Stimulated activated naive B cell treated with anti-CD40 and anti-IgM and Interleukin-4, amounts not matched to agents 10 μg/mL and 1 μg/mL and 100 μg/mL, for 72 hours (primary cell): ENCODE results near the gene COMMD4.
A peak's percentile ranks its signal among the peaks of the same experiment; 100 is the strongest.
"Not testable (repeated sequence)": the region's sequence is repeated elsewhere in the genome, so short reads cannot be mapped to it uniquely, and the experiment has no call there.

ENCODE experiments used
- ATAC-seq, 2 donors: fragments of 150-1000 bp; cut with Tn5 transposase; replicated peaks; 2 replicates each; pipeline ENCODE4 v1.10.0; 2021; ENCODE audit warnings: moderate library complexity in 1 of 2
- DNase-seq: peaks from one replicate; pipeline ENCODE4 v3.0.0; 2021
- H3K27ac Mint-ChIP-seq: one replicate; pipeline ENCODE4 v1.8.0; 2022; ENCODE audit warnings: mild to moderate bottlenecking, mixed read lengths
- H3K27me3 Mint-ChIP-seq, 2 donors: one replicate each; pipeline ENCODE4 v1.8.0; 2022; ENCODE audit warnings: mixed read lengths in 2 of 2
- H3K36me3 Mint-ChIP-seq, 2 donors: one replicate each; pipeline ENCODE4 v1.8.0; 2022; ENCODE audit warnings: mixed read lengths in 2 of 2, mild to moderate bottlenecking in 1 of 2
- H3K4me1 Mint-ChIP-seq, 2 donors: one replicate each; pipeline ENCODE4 v1.8.0; 2022; ENCODE audit warnings: mixed read lengths in 2 of 2, mild to moderate bottlenecking in 1 of 2
- H3K4me3 Mint-ChIP-seq, 2 donors: one replicate each; pipeline ENCODE4 v1.8.0; 2022; ENCODE audit warnings: mild to moderate bottlenecking in 2 of 2, mixed read lengths in 2 of 2, moderate library complexity in 1 of 2
- H3K9me3 Mint-ChIP-seq, 2 donors: one replicate each; pipeline ENCODE4 v1.8.0; 2022; ENCODE audit warnings: mixed read lengths in 2 of 2, mild to moderate bottlenecking in 1 of 2

Gene COMMD4

DNA sequence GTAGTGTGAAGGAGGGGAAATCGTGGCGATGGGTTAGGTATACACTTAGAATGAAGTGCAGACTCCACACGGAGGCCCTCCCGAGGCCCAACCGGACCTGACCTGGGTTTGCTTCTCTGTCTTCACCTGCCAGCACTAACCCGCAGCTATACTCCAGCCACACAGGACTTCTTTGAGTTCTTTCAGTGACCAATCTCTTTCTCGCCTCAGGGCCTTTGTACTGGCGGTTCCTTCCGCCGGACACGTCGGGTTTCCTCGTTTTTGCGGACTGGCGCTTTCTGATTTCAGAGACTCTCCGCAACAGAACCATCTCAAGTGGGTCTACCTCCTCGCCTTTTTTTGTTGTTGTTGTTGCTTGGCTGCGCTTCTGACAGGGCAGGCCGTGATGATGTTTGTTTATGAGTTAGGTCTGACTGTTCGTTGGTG is 10.9 kb downstream of the COMMD4 start, which contains the start of gene NEIL1:
Gene NEIL1, plus strand, starts transcription at position 244 of the 426 bp plus-strand sequence. CDS start 1,867 bp downstream, outside the sequence.
- no peak for DNase-seq
- no peaks in the 10 kb centered on the region for H3K27me3 Mint-ChIP-seq
- H3K4me3 Mint-ChIP-seq, result peak within 1 kb of the TSS; percentile 71 to 91
- H3K36me3 Mint-ChIP-seq, result peaks cover 25 to 29% of the 10 kb centered on the region in 2 donors
- H3K4me1 Mint-ChIP-seq, result peaks cover 29 to 43% of the 10 kb centered on the region in 2 donors
- peaks cover 7 to 9% of the 10 kb centered on the region in 2 donors for H3K9me3 Mint-ChIP-seq
- H3K27ac Mint-ChIP-seq, result peak within 1 kb of the TSS; percentile 73
- no peak for ATAC-seq

DNA sequence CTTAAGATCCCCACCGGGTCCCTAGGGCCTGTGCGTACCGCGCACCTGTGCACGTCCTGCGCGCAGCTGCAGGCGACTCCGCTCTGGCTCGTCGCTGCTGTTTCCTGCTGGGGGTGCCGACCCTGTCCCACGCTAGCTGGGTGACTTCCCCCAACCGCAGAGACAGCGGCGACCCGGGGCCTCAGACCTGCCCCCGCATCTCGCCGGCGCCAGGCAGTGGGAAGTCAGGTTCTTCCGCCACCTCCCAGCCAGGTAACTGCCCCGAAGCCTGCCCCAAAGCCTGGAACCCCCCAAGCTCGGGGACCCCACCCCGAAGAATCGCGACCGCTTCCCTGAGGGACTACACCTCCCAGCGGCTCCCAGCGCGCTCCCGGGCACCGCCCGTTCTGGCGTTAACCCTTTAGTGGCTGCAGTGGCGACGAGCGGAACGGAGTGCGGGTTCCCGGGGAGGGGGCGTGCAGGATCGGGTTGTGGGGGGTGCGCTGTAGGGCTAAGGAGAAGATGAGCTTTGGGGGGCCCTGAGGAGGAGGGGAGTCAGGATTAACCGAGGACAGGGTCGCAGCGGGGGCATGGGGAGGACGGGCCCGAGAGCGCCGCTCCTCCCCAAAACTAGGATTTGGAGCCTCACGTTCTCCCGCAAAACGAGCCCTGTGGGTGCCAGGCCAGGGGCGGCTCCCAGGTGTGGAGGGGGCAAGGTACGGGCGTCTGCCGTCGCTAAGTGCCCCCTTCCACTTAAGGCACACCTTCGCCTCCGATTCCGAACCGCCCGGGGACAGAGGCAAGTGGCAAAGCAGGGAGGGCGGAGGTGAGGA is 11.6 kb downstream of the COMMD4 start:
- H3K4me1 Mint-ChIP-seq, result peaks cover 29 to 43% of the 10 kb centered on the region in 2 donors
- H3K4me3 Mint-ChIP-seq, result peak overlapping the region; percentile 71 to 91
- DNase-seq, result peak; percentile 77
- peak; percentile 81 to 83 for ATAC-seq
- H3K27me3 Mint-ChIP-seq, result no peaks in the 10 kb centered on the region
- peak overlapping the region; percentile 73 for H3K27ac Mint-ChIP-seq
- peaks cover 25 to 29% of the 10 kb centered on the region in 2 donors for H3K36me3 Mint-ChIP-seq
- H3K9me3 Mint-ChIP-seq, result peaks cover 7 to 9% of the 10 kb centered on the region in 2 donors

DNA sequence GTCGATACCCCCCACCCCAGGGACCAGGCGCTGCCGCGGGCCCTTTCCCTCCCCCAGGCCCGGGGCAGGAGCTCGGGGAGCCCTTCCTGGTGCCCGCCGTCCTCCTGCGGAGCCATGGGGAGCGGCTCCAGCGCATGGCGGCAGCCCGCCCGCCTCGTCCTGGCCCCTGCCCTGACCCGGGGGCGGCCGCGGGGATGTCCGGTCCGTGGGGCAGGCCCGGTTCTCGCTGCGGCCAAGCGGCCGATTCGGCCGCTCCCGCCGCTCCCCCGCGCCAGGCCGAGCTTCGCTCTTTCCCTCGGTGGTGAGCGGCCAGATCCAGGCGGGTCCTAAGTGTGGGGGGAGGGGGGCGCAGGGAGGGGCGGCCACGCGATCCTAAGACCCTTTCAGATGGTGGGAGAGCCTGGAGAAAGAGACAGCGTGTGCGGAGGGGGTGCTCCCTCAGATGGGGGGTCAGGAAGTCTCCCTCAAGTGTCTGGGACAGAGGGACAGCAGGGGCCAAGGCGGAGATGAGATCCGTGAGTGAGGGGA is 12.2 kb downstream of the COMMD4 start:
- H3K9me3 Mint-ChIP-seq, result peaks cover 7 to 9% of the 10 kb centered on the region in 2 donors
- H3K27me3 Mint-ChIP-seq, result no peaks in the 10 kb centered on the region
- peak overlapping the region; percentile 76 for H3K27ac Mint-ChIP-seq
- H3K4me3 Mint-ChIP-seq, result peak overlapping the region; percentile 74 to 91
- peaks cover 29 to 43% of the 10 kb centered on the region in 2 donors for H3K4me1 Mint-ChIP-seq
- H3K36me3 Mint-ChIP-seq, result peaks cover 25 to 33% of the 10 kb centered on the region in 2 donors
- ATAC-seq (no peak), DNase-seq (no peak)

DNA sequence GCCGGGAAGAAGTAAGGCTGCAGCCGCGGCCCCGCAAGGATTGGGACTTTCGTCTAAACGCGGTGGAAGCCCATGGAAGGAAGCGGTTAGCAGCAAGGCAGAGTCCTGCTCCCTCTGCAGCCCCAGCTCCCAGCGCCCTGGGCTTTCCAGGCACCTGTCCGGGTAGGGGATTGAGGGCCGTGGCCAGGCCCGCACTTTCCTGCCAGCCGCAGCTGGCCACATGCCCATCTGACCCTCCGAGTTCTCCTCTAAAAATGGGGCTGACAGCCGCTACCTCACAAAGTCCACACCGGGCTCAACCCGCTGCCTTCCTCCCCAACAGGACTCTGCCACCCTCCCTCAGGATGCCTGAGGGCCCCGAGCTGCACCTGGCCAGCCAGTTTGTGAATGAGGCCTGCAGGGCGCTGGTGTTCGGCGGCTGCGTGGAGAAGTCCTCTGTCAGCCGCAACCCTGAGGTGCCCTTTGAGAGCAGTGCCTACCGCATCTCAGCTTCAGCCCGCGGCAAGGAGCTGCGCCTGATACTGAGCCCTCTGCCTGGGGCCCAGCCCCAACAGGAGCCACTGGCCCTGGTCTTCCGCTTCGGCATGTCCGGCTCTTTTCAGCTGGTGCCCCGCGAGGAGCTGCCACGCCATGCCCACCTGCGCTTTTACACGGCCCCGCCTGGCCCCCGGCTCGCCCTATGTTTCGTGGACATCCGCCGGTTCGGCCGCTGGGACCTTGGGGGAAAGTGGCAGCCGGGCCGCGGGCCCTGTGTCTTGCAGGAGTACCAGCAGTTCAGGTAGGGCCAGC is 12.9 kb downstream of the COMMD4 start:
- H3K36me3 Mint-ChIP-seq, result peaks cover 26 to 40% of the 10 kb centered on the region in 2 donors
- H3K4me3 Mint-ChIP-seq, result peak overlapping the region; percentile 77 to 91
- H3K9me3 Mint-ChIP-seq, result peaks cover 7 to 9% of the 10 kb centered on the region in 2 donors
- H3K27ac Mint-ChIP-seq, result peak overlapping the region; percentile 76
- H3K4me1 Mint-ChIP-seq, result peaks cover 29 to 43% of the 10 kb centered on the region in 2 donors
- DNase-seq (no peak), ATAC-seq (no peak)
- no peaks in the 10 kb centered on the region for H3K27me3 Mint-ChIP-seq

DNA sequence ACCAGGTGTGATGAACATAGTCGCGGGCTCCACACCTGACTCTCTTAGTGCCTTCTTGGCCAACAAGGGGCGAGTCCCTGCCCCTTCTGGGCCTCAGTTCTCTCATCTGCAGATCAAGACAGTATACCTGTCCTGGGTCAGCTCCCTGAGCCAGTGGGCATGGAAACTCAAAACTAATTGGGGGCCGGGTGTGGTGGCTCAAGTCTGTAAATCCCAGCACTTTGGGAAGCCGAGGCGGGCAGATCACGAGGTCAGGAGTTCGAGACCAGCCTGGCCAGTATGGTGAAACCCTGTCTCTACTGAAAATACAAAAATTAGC is 13.4 kb downstream of the COMMD4 start:
- not testable (repeated sequence) for ATAC-seq, H3K9me3 Mint-ChIP-seq, DNase-seq, H3K27me3 Mint-ChIP-seq
- peak overlapping the region; percentile 94 for H3K27ac Mint-ChIP-seq
- peaks cover 29 to 43% of the 10 kb centered on the region in 2 donors for H3K4me1 Mint-ChIP-seq
- H3K36me3 Mint-ChIP-seq, result peaks cover 26 to 41% of the 10 kb centered on the region in 2 donors
- peak overlapping the region in 1 of 2 donors; percentile 91 for H3K4me3 Mint-ChIP-seq

DNA sequence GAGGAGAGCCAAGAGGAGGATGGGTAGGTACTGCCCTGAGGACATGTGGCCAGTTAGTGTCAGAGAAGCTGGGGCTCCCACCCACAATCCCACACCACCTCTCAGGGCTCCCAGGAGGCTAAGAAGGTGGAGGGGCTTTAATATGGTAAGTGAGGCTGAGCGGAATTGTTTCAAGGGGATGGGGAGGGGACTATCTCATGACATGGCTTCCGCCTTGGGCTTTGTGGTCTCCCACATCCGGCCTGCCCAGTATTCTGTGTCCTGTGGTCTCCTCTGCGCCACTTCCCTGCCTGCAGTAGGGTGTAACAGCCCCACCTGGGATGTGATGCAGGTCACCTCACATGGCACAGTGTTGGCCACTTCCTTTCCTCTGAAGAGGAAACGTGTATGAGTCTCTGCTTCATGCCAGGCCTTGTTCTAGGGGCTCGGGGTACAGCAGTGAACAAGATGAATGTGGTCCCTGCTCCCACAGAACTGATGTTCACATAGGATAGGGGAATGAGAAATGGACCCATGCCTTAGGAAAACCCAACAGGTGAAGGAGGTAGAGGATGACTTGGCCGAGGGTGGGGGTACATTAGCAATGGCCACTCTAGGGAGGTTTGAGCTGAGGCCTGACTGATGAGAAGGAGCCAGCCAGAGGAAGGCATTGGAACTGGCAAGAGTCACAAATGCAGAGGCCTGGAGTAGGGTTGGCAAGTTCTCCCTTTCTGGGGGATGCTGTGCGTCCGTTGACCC is 14.2 kb downstream of the COMMD4 start:
- Mint-ChIP-seq H3K9me3 (peaks cover 7 to 9% of the 10 kb centered on the region in 2 donors), H3K27me3 (no peaks in the 10 kb centered on the region), H3K27ac (peak overlapping the region; percentile 94), H3K36me3 (peaks cover 28 to 47% of the 10 kb centered on the region in 2 donors), H3K4me3 (peak overlapping the region; percentile 2 to 68), H3K4me1 (peaks cover 29 to 43% of the 10 kb centered on the region in 2 donors)
- peak; percentile 83 to 86 for ATAC-seq
- peak; percentile 83 for DNase-seq

DNA sequence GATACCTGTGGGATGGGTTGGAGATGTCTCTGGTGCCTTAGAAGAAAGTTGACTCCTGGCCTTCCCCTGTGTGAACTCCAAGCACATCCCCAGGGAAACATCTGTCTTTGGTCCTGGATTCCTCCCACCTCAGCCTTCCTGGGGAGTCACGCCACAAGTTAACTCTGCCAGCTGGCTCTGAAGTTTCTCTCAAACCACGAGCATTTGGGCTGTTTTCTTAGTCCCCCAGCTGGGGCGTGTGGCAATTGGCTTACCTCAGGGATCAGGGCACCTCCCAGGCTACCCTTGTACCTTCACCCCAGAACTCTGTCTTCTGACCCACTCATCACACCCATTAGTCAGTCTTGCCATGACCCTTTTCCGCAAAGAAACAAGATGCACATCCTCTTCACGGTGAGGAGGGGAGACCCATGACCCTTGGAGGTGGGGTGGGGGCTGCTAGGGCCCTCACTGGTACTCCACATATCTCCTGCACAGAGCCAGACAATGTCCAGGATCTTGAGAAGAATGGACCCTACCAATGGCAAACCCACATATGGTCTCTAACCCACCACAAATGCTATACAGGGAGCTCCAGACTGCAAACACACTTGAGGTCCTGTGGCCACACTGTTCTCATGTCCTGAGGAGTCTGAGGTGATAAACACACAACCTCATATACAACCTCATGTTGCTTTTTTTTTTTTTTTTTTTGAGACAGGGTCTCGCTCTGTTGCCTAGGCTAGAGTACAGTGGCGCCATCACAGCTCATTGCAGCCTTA is 14.9 kb downstream of the COMMD4 start:
- Mint-ChIP-seq H3K9me3 (peaks cover 7 to 9% of the 10 kb centered on the region in 2 donors), H3K27ac (peak overlapping the region; percentile 94), H3K4me1 (peaks cover 26 to 43% of the 10 kb centered on the region in 2 donors), H3K27me3 (no peaks in the 10 kb centered on the region), H3K36me3 (peaks cover 31 to 50% of the 10 kb centered on the region in 2 donors), H3K4me3 (no peak overlapping the region)
- no peak for DNase-seq
- no peak for ATAC-seq

DNA sequence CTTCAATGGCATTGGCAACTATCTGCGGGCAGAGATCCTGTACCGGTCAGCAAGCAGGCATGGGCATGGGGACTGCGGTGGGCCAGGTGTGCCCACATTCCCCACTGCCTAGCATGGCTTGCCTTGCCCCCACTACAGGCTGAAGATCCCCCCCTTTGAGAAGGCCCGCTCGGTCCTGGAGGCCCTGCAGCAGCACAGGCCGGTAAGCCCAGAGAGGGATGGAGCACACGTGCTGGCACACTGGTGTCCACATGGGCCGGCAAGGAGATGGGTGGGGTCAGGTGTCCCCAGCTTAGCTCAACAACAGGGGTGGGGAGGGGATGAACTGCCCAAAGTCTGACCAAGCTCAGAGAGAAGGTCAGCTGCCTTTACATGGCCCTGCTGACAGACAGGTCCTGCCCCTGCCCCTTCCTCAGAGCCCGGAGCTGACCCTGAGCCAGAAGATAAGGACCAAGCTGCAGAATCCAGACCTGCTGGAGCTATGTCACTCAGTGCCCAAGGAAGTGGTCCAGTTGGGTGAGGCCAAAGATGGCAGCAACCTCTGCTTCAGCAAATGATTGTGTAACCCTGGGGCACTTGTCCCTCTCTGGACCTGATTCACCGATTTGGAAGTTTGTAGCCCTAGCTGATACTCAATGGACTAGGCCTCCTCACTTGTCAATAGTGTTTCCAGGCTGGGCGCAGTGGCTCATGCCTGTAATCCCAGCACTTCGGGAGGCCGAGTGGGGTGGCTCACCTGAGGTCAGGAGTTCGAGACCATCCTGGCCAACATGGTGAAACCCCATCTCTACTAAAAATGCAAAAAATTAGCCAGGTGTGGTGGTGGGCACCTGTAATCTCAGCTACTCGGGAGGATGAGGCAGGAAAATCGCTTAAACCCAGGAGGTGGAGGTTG is 16.6 kb downstream of the COMMD4 start:
- Mint-ChIP-seq H3K27me3 (no peaks in the 10 kb centered on the region), H3K9me3 (peaks cover 7 to 9% of the 10 kb centered on the region in 2 donors), H3K4me3 (no peak overlapping the region), H3K27ac (no peak overlapping the region), H3K4me1 (peaks cover 19 to 34% of the 10 kb centered on the region in 2 donors), H3K36me3 (peaks cover 42 to 61% of the 10 kb centered on the region in 2 donors)
- ATAC-seq (no peak), DNase-seq (no peak)

DNA sequence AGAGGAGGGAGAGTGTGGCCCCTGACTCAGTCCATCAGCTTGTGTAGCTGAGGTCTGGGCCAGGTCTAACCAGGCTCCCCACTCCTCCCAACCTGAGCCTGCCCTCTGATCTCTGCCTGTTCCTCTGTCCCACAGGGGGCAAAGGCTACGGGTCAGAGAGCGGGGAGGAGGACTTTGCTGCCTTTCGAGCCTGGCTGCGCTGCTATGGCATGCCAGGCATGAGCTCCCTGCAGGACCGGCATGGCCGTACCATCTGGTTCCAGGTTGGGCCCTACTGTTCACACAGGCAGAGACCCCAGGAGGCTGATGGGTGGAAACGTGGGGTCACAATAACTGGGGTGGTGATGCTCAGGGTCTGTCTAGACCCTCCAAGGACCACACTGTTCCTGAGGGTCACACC is 17.7 kb downstream of the COMMD4 start:
- Mint-ChIP-seq H3K27me3 (no peaks in the 10 kb centered on the region), H3K27ac (no peak overlapping the region), H3K9me3 (peaks cover 7 to 8% of the 10 kb centered on the region in 2 donors), H3K4me1 (peaks cover 16 to 24% of the 10 kb centered on the region in 2 donors), H3K4me3 (no peak overlapping the region), H3K36me3 (peaks cover 50 to 65% of the 10 kb centered on the region in 2 donors)
- ATAC-seq, result no peak
- no peak for DNase-seq

DNA sequence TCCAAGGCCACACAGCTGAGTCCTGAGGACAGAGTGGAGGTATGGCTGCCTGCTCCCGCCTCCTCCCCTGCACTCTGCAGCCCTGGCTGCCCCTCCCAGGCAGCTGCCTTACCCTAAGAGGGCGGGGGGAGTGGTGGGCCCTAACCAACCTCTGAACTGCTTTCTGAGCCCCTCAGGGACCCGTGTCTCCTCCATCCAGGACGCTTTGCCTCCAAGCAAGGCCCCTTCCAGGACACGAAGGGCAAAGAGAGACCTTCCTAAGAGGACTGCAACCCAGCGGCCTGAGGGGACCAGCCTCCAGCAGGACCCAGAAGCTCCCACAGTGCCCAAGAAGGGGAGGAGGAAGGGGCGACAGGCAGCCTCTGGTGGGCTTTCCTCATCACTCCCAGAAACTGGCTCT is 18.6 kb downstream of the COMMD4 start:
- peaks cover 13 to 16% of the 10 kb centered on the region in 2 donors for H3K4me1 Mint-ChIP-seq
- H3K9me3 Mint-ChIP-seq, result peaks cover 6 to 7% of the 10 kb centered on the region in 2 donors
- no peak overlapping the region for H3K4me3 Mint-ChIP-seq
- H3K27me3 Mint-ChIP-seq, result no peaks in the 10 kb centered on the region
- DNase-seq, result no peak
- H3K36me3 Mint-ChIP-seq, result peaks cover 50 to 66% of the 10 kb centered on the region in 2 donors
- ATAC-seq, result no peak
- no peak overlapping the region for H3K27ac Mint-ChIP-seq

DNA sequence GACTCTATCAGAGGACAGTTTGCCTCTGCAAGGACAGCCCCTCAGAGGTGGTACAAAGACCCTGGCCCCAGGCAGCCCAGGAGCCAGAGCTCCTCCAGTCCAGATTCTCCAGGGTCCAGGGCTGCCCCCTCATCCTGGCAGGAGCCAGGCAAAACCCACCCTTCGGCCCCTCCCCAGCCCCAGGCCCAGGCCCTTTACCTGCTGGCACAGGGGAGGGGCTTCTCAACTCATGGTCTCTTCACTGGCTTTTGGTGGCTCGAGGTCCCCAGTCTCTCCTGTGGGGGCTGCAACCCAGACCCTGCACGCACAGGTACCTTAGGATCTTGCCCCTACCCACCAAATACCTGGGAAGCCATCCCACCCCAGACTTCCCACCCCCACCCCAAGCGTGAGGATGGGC is 19.5 kb downstream of the COMMD4 start:
- Mint-ChIP-seq H3K36me3 (peaks cover 48 to 63% of the 10 kb centered on the region in 2 donors), H3K27ac (peak overlapping the region; percentile 51), H3K4me1 (peaks cover 5 to 6% of the 10 kb centered on the region in 2 donors), H3K4me3 (no peak overlapping the region), H3K9me3 (no peaks in the 10 kb centered on the region), H3K27me3 (no peaks in the 10 kb centered on the region)
- DNase-seq, result no peak
- ATAC-seq, result no peak

DNA sequence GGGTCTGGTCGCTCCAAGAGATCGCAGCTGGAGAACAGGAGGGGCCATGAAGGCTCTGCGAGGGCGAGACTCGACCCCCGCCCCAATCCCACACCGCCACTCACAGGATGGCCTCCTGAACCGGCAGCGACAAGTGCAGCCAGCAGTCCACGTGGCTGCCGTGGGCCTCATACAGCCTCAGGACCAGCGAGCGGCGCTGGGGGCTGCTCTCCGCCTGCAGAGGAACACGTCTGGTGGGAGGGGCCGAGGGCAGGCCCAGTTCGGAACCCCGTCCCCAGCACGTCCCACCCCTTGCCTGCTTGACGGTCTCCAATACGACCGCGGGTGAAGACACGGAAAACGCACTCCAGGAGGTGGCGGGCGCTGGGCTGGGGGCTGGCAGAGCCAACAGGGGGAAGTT is 20.1 kb downstream of the COMMD4 start:
- Mint-ChIP-seq H3K4me1 (peaks cover under 1% of the 10 kb centered on the region in 2 donors), H3K27me3 (no peaks in the 10 kb centered on the region), H3K27ac (peak overlapping the region; percentile 51), H3K36me3 (peaks cover 46 to 63% of the 10 kb centered on the region in 2 donors), H3K4me3 (no peak overlapping the region), H3K9me3 (no peaks in the 10 kb centered on the region)
- no peak for DNase-seq
- no peak for ATAC-seq
